Right lobe of liver (tissue), 6 donors: ENCODE data around the gene MAGEA3. TPM values are rescaled to one million over a fixed set of nuclear protein-coding genes. Genes with fewer than 3 reads are reported as not detected.
"Not testable (repeated sequence)": the region's sequence is repeated elsewhere in the genome, so short reads cannot be mapped to it uniquely, and the experiment has no call there.

Source experiments
- ATAC-seq, 4 donors: fragments of 200-7000 bp; cut with Tn5 transposase; one replicate each; pipeline ENCODE4 v1.9.1; 2020; ENCODE audit warnings: mild to moderate bottlenecking in 4 of 4, moderate library complexity in 4 of 4
- DNase-seq, 3 donors: peaks; one replicate each; pipeline ENCODE4 v3.0.0-alpha.2; 2020
- H3K27ac ChIP-seq, 3 donors: fragments of 200-600 bp; one replicate each; pipeline ENCODE4 v1.8.0; 2022
- H3K27me3 ChIP-seq, 2 donors: fragments of 200-600 bp; one replicate each; pipeline ENCODE4 v1.8.0; 2022
- H3K36me3 ChIP-seq, 4 donors: fragments of 200-600 bp; sonication (generic) in 1 of 4; one replicate each; pipeline versions ENCODE4 v1.5.1 to v1.8.0; 2017 to 2022; ENCODE audit warnings: control low read depth in 1 of 4
- H3K4me1 ChIP-seq, 4 donors: fragments of 200-600 bp; sonication (generic) in 1 of 4; one replicate each; pipeline versions ENCODE4 v1.5.1 to v1.8.0; 2017 to 2022; ENCODE audit warnings: control low read depth in 1 of 4
- H3K4me3 ChIP-seq, 3 donors: fragments of 200-600 bp; one replicate each; pipeline ENCODE4 v1.8.0; 2022
- H3K9me3 ChIP-seq, 4 donors: fragments of 200-600 bp; sonication (generic) in 1 of 4; one replicate each; pipeline versions ENCODE4 v1.5.1 to v1.8.0; 2017 to 2022; ENCODE audit warnings: control low read depth in 1 of 4
- POLR2A ChIP-seq: fragments of 450-650 bp; IDR thresholded peaks from one replicate; pipeline ENCODE4 v1.6.1; 2017; ENCODE audit warnings: antibody characterized with exemption, mild to moderate bottlenecking
- WGBS: methylation state at CpG from one replicate; pipeline ENCODE4 v1.1.6; 2018; ENCODE audit warnings: low coverage, low lambda C conversion rate; ENCODE audit not compliant: insufficient coverage; ENCODE audit errors: missing lambda C conversion rate; 5-methylcytosine and 5-hydroxymethylcytosine counted together
- intact Hi-C, 2 donors: fragments of 100-400 bp; cut with DNase I; formaldehyde crosslinking; loops; one replicate each; pipeline versions ENCODE4 v1.11.2 to v1.14.1; 2022
- total RNA-seq, 6 experiments: library from RNA; depleted of rRNA in 2 of 6; stranded (reverse); fragments of >200 nt in 2 of 6; fragmentation: NEBNext Ultra II Directional in 3 of 6; extraction: Animal tissue kit (Norgen Biotek cat#: 25700) in 3 of 6; gene quantifications; one replicate each; pipeline versions ENCODE4 v1.1.0 to v1.2.4, GENCODE V29; 2016 to 2023
- TF ChIP-seq, protein P1 (sequence below), 4 donors: fragments of 200-600 bp in 3 of 4; fragments of 450-650 bp in 1 of 4; IDR thresholded peaks; one replicate each; pipeline versions ENCODE4 v1.5.1 to v1.8.0; 2016 to 2022; ENCODE audit warnings: antibody characterized with exemption in 4 of 4, mild to moderate bottlenecking in 2 of 4
- donor health status: DM: no; HTN: yes; CAD: no.
- donor health status: DM: no; HTN: no; CAD: no.
- donor health status: DM: no; HTN: no; CAD: no.
- donor health status: DM: no; HTN: yes; CAD: no.
- donor health status: DM: no; HTN: yes; CAD: no.

MAGEA3 gene
- total RNA-seq, 6 experiments from 2014 or later, result not detected

DNA sequence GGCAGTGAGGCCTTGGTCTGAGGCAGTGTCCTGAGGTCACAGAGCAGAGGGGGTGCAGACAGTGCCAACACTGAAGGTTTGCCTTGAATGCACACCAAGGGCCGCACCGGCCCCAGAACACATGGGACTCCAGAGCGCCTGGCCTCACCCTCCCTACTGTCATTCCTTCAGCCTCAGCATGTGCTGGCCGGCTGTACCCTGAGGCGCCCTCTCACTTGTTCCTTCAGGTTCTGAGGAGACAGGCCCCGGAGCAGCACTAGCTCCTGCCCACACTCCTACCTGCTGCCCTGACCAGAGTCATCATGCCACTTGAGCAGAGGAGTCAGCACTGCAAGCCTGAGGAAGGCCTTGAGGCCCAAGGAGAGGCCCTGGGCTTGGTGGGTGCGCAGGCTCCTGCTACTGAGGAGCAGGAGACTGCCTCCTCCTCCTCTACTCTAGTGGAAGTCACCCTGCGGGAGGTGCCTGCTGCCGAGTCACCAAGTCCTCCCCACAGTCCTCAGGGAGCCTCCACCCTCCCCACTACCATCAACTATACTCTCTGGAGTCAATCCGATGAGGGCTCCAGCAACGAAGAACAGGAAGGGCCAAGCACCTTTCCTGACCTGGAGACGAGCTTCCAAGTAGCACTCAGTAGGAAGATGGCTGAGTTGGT is 37.4 kb downstream of the MAGEA3 start:
- DNase-seq, result peak in 1 of 3 donors; percentile 2
- intact Hi-C loops, result no loop called here
- no peak overlapping the region for H3K27ac ChIP-seq
- TF ChIP-seq, protein P1, sequence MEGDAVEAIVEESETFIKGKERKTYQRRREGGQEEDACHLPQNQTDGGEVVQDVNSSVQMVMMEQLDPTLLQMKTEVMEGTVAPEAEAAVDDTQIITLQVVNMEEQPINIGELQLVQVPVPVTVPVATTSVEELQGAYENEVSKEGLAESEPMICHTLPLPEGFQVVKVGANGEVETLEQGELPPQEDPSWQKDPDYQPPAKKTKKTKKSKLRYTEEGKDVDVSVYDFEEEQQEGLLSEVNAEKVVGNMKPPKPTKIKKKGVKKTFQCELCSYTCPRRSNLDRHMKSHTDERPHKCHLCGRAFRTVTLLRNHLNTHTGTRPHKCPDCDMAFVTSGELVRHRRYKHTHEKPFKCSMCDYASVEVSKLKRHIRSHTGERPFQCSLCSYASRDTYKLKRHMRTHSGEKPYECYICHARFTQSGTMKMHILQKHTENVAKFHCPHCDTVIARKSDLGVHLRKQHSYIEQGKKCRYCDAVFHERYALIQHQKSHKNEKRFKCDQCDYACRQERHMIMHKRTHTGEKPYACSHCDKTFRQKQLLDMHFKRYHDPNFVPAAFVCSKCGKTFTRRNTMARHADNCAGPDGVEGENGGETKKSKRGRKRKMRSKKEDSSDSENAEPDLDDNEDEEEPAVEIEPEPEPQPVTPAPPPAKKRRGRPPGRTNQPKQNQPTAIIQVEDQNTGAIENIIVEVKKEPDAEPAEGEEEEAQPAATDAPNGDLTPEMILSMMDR (IDR thresholded peaks at IDR 0.05), result no peak
- TF ChIP-seq POLR2A, result no peak
- no peak overlapping the region for H3K4me3 ChIP-seq
- WGBS, result 89% methylated on average over 2 of the region's 12 CpGs
- ATAC-seq, result no peak
- H3K36me3 ChIP-seq, result no peaks in the 10 kb centered on the region
- no peaks in the 10 kb centered on the region for H3K9me3 ChIP-seq
- no peaks in the 10 kb centered on the region for H3K27me3 ChIP-seq
- no peaks in the 10 kb centered on the region for H3K4me1 ChIP-seq

- not testable (repeated sequence) for H3K27me3 ChIP-seq
Measured at GRCh38 chrX:152736528-152736927, 37.9 kb downstream of the MAGEA3 start.

DNA sequence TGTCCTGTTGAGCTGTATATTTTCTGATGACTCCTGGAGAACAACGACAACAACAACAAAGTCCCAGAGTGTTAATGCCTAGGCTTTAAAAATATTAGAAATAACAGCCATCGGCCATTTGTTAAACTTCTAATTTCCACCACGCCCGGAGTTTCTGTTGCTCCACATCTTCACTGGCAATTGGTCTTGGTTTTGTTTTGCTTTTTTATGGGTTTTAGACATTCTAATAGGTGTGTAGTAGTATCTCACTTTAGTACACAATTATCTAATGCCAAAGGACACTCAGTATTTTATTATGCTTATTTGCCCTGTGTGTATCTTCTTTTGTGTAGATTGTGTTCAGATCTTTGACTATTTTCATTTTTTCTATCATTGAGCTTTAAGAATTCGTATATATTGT is 40.0 kb downstream of the MAGEA3 start:
- TF ChIP-seq, protein P1 (IDR thresholded peaks at IDR 0.05), result no peak
- TF ChIP-seq POLR2A, result no peak
- Histone ChIP-seq H3K27me3 (no peaks in the 10 kb centered on the region), H3K4me3 (no peak overlapping the region), H3K4me1 (no peaks in the 10 kb centered on the region), H3K27ac (no peak overlapping the region), H3K36me3 (no peaks in the 10 kb centered on the region), H3K9me3 (no peaks in the 10 kb centered on the region)
- 64% methylated on average over 5 of the region's 5 CpGs for WGBS
- DNase-seq, result no peak
- intact Hi-C loops, result no loop called here
- ATAC-seq, result no peak

More at GRCh38 chrX:152736528-152736927, 37.9 kb downstream of the MAGEA3 start:
- H3K36me3 ChIP-seq, H3K27ac ChIP-seq, DNase-seq, H3K4me1 ChIP-seq, ATAC-seq, intact Hi-C loops, H3K4me3 ChIP-seq, H3K9me3 ChIP-seq: not testable (repeated sequence)
- 63% methylated on average over 11 of the region's 12 CpGs for WGBS

Other genes with a start within 250 kb of the MAGEA3 start
- gene GABRA3, start 247.5 kb upstream of the MAGEA3 start, total RNA-seq, result not detected
- not detected for gene GABRQ, start 60.9 kb upstream of the MAGEA3 start, total RNA-seq
- not detected for gene CSAG2, start 10.5 kb downstream of the MAGEA3 start, total RNA-seq
- not detected for gene MAGEA2B, start 15.8 kb downstream of the MAGEA3 start, total RNA-seq
- not detected for gene CSAG1, start 34.9 kb downstream of the MAGEA3 start, total RNA-seq
- not detected for gene MAGEA12, start 35.0 kb downstream of the MAGEA3 start, total RNA-seq
- gene MAGEA2, start 55.0 kb downstream of the MAGEA3 start, total RNA-seq, result not detected
- not detected for gene CSAG3, start 60.4 kb downstream of the MAGEA3 start, total RNA-seq
- not detected for gene MAGEA6, start 70.9 kb downstream of the MAGEA3 start, total RNA-seq
- gene CETN2, start 132.0 kb downstream of the MAGEA3 start, total RNA-seq, result 10 to 100 TPM in 5 of 6 experiments, 1 to 10 TPM in 1; 8.4 to 11.4 (median 10.9) TPM
- gene NSDHL, start 132.3 kb downstream of the MAGEA3 start, total RNA-seq, result 10 to 100 TPM; 16.1 to 38.2 (median 20.9) TPM
- 1 to 10 TPM in 1 of 6 experiments, under 1 TPM in 5; 0.61 to 1.7 (median 0.83) TPM for gene ZNF185, start 199.3 kb downstream of the MAGEA3 start, total RNA-seq